GM12872 (cell line): Measurements from ENCODE around the gene CIZ1.

Source experiments
- CTCF ChIP-seq: IDR thresholded peaks from 3 replicates; pipeline ENCODE4 v1.5.1; 2011; ENCODE audit warnings: low read depth, mild to moderate bottlenecking, low read length, moderate library complexity; ENCODE audit not compliant: insufficient read depth

The CIZ1 gene

DNA sequence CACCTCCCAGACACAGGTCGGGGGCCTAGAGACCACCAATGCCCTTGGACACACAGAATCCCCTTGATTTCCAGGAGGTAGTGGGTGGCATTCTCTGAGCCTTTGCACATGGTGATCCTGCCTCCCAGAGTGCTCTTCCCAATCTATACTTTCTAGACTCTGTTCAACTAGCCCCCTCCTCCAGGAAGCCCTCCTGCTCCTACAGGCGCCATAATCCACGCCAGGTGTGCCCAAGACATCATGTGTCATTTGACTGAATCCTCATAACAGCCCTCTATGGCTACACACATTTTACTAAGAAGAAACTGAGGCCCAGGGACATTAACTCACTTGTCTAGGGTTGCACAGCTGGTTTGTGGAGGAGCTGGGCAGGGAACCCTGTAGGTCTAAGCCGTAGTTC is 24.2 kb downstream of the CIZ1 start:
- no peak for TF ChIP-seq CTCF

DNA sequence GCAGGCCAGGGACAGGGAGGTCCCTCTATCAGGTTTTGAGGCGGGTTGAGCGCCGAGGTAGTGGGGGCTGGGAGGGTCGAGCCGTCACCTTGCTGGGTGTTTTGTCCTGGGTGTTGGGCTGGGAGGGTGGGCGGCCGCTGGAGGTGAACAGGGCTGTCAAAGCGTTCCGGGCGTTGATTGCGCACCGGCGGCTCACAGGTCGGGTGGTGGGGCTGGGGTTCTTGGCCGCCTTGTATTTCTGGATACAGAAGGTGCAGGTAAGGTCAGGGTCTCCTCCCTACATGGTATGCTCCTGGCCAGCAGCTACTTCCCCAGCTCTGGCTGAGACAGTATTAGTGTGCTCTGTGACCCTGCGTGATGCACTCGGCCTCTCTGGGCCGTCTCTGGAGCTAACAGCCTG is 25.2 kb downstream of the CIZ1 start:
- no peak for TF ChIP-seq CTCF

GRCh38 chr9:128164307-128164885 is 27.0 kb downstream of the CIZ1 start:
- TF ChIP-seq CTCF = no peak

GRCh38 chr9:128163523-128164306 is 27.7 kb downstream of the CIZ1 start:
- TF ChIP-seq CTCF = no peak

- no peak for TF ChIP-seq CTCF
These were observed 28.3 kb downstream of the CIZ1 start for GRCh38 chr9:128163027-128163515.

DNA sequence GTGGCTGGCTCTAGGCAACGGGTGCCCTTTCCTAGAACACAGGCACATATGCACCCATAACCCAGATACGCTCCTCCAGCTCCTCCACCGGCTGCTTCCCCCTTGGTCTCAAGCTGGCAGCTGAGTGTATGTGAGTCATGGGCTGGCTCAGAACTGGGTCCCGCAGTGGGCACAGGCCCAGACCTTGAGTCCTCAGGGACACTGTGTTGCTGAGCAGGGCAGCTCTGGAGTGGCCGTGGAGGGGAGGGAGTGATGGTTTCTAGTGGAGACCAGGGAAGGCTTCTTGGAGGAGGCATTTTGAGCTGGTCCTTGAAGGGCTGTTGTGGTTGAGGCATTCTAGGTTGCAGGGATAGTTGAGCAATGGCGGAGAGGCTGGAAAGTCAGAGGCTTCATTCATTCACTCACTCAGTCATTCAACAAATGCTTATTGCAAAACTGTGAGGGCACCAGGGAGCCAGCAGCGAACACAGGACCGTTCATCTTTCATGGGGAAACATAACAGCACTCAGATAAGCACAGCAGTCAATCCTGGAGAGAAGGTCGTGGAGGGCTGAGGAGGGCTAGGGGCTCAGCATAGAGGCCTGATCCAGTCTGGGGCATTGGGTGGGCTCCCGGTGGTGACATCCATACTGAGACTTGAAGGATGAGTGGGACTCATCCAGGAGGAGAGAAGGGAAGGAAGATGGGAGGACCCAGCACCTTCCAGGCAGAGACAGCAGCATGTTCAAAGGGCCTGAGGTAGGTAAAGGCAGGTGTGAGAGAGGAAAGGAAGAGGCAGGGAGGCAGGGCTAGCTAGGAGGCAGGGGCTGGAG is 29.0 kb downstream of the CIZ1 start:
- no peak for TF ChIP-seq CTCF

DNA sequence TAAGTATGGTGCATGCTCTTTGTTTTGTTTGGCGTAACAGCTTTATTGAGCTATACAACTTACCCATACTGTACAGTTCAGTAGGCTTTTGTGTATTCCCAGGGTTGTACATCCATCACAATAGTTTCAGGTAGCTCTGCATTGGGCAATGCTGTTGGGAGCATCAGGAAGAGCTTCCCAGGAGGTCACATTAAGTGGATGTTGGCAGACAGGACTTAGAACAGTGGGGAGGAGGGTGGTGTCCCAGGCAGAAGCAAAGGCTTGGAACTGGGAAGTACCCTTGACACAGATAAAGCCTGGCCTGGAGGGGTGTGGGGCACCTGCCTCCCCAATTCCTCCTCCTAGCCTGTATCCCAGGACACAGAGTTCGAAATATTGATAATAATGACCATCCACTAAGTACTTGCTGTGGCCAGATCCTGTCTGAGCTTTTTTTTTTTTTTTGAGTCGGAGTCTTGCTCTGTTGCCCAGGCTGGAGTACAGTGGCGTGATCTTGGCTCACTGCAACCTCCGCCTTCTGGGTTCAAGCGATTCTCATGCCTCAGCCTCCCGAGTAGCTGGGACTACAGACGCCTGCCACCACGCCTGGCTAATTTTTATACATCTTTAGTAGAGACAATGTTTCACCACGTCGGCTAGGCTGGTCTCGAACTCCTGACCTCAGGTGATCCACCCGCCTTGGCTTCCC is 30.0 kb downstream of the CIZ1 start:
- TF ChIP-seq CTCF = no peak
